DOHH2 (cell line): ENCODE data around the gene PLEKHJ1.

Experiments
- H3F3A ChIP-seq: fragments of 200-600 bp; sonication (generic), shearing (Covaris generic); 2 replicates; pipeline ENCODE4 v1.6.0; 2016; ENCODE audit warnings: antibody characterized with exemption, mild to moderate bottlenecking; ENCODE audit not compliant: control insufficient read depth, insufficient read depth
- H3K27ac ChIP-seq: fragments of 200-600 bp; sonication (generic); 2 replicates; pipeline ENCODE4 v1.5.1; 2014; ENCODE audit warnings: low read depth, mild to moderate bottlenecking, low read length, moderate library complexity
- H3K27me3 ChIP-seq: fragments of 200-600 bp; sonication (generic); 2 replicates; pipeline ENCODE4 v1.6.1; 2014; ENCODE audit warnings: mild to moderate bottlenecking, low read length, mixed read lengths; ENCODE audit not compliant: control insufficient read depth
- H3K36me3 ChIP-seq: fragments of 200-600 bp; sonication (generic); 2 replicates; pipeline ENCODE4 v1.6.1; 2014; ENCODE audit warnings: mild to moderate bottlenecking, low read length, moderate library complexity, mixed read lengths; ENCODE audit not compliant: control insufficient read depth
- H3K4me1 ChIP-seq: fragments of 200-600 bp; sonication (generic); 2 replicates; pipeline ENCODE4 v1.6.1; 2014; ENCODE audit warnings: mild to moderate bottlenecking, low read length, mixed read lengths; ENCODE audit not compliant: control insufficient read depth
- H3K4me2 ChIP-seq: fragments of 200-600 bp; sonication (generic); 2 replicates; pipeline ENCODE4 v1.6.0; 2014; ENCODE audit warnings: mild to moderate bottlenecking, low read length, moderate library complexity
- H3K4me3 ChIP-seq: fragments of 200-600 bp; sonication (generic); 2 replicates; pipeline ENCODE4 v1.5.1; 2014; ENCODE audit warnings: mild to moderate bottlenecking, low read length, mixed read lengths
- H3K79me2 ChIP-seq: fragments of 200-600 bp; sonication (generic); 2 replicates; pipeline ENCODE4 v1.6.1; 2014; ENCODE audit warnings: mild to moderate bottlenecking, low read length, mixed read lengths; ENCODE audit not compliant: control insufficient read depth
- H3K9me2 ChIP-seq: fragments of 200-600 bp; sonication (generic); replicated peaks from 2 replicates; pipeline ENCODE4 v1.6.1; 2014; ENCODE audit warnings: mild to moderate bottlenecking, low read length, mixed read lengths; ENCODE audit not compliant: control insufficient read depth
- H3K9me3 ChIP-seq: fragments of 200-600 bp; sonication (generic); 2 replicates; pipeline ENCODE4 v1.6.1; 2014; ENCODE audit warnings: antibody characterized with exemption, low read length, mixed read lengths; ENCODE audit not compliant: control insufficient read depth, insufficient read depth
- H4K20me1 ChIP-seq: fragments of 200-600 bp; sonication (generic); 2 replicates; pipeline ENCODE4 v1.6.0; 2014; ENCODE audit warnings: low read depth, mild to moderate bottlenecking, antibody characterized with exemption, low read length, moderate library complexity; ENCODE audit not compliant: control insufficient read depth, insufficient read depth
- CTCF ChIP-seq: fragments of 200-600 bp; sonication (generic); IDR thresholded peaks from one replicate; pipeline ENCODE4 v1.5.1; 2014; ENCODE audit warnings: antibody characterized with exemption, mild to moderate bottlenecking, low read depth, low read length; ENCODE audit not compliant: poor library complexity, severe bottlenecking
- EZH2phosphoT487 ChIP-seq: fragments of 200-600 bp; sonication (generic); IDR thresholded peaks from 2 replicates; pipeline ENCODE4 v1.6.1; 2017; ENCODE audit warnings: borderline replicate concordance, mild to moderate bottlenecking, antibody characterized with exemption, low read length, moderate library complexity, mixed read lengths

PLEKHJ1 gene

GRCh38 chr19:2270157-2270422, 34.0 kb upstream of the PLEKHJ1 start:
- Histone ChIP-seq H3K27ac (peak overlapping the region; percentile 85), H4K20me1 (peaks cover 24% of the 10 kb centered on the region), H3K36me3 (peaks cover 52% of the 10 kb centered on the region), H3F3A (peaks cover 41% of the 10 kb centered on the region), H3K4me2 (peak overlapping the region; percentile 99), H3K4me1 (peaks cover 59% of the 10 kb centered on the region), H3K79me2 (peaks cover 67% of the 10 kb centered on the region), H3K27me3 (no peaks in the 10 kb centered on the region), H3K9me2 (no peaks in the 10 kb centered on the region), H3K4me3 (peak overlapping the region; percentile 86), H3K9me3 (no peaks in the 10 kb centered on the region)
- TF ChIP-seq CTCF: no peak
- no peak for TF ChIP-seq EZH2phosphoT487

GRCh38 chr19:2269244-2270156, 33.4 kb upstream of the PLEKHJ1 start:
- no peaks in the 10 kb centered on the region for H3K9me3 ChIP-seq
- H3K79me2 ChIP-seq: peaks cover 63% of the 10 kb centered on the region
- peaks cover 64% of the 10 kb centered on the region for H3K4me1 ChIP-seq
- no peak for TF ChIP-seq EZH2phosphoT487
- no peak for TF ChIP-seq CTCF
- H3K4me3 ChIP-seq: peak overlapping the region; percentile 86
- H4K20me1 ChIP-seq: peaks cover 24% of the 10 kb centered on the region
- peaks cover 41% of the 10 kb centered on the region for H3F3A ChIP-seq
- H3K27me3 ChIP-seq: no peaks in the 10 kb centered on the region
- no peaks in the 10 kb centered on the region for H3K9me2 ChIP-seq
- peak overlapping the region; percentile 99 for H3K4me2 ChIP-seq
- H3K36me3 ChIP-seq: peaks cover 48% of the 10 kb centered on the region
- peak overlapping the region; percentile 85 for H3K27ac ChIP-seq

- H3K27me3 ChIP-seq: no peaks in the 10 kb centered on the region
- H3F3A ChIP-seq: peaks cover 36% of the 10 kb centered on the region
- no peak for TF ChIP-seq EZH2phosphoT487
- no peak for TF ChIP-seq CTCF
- H3K4me1 ChIP-seq: peaks cover 65% of the 10 kb centered on the region
- H4K20me1 ChIP-seq: peaks cover 18% of the 10 kb centered on the region
- peaks cover 57% of the 10 kb centered on the region for H3K79me2 ChIP-seq
- H3K27ac ChIP-seq: peak overlapping the region; percentile 20; the same call in 1 of the 2 replicates
- H3K4me2 ChIP-seq: peak overlapping the region; percentile 95
- H3K36me3 ChIP-seq: peaks cover 41% of the 10 kb centered on the region
- peak overlapping the region; percentile 74 for H3K4me3 ChIP-seq
- H3K9me2 ChIP-seq: no peaks in the 10 kb centered on the region
- H3K9me3 ChIP-seq: no peaks in the 10 kb centered on the region
Measured at GRCh38 chr19:2268861-2269243, 32.7 kb upstream of the PLEKHJ1 start.
